DOHH2 (cell line): ENCODE measurements around the gene PBX4.

Experiments
- H3F3A ChIP-seq: fragments of 200-600 bp; sonication (generic), shearing (Covaris generic); 2 replicates; pipeline ENCODE4 v1.6.0; 2016; ENCODE audit warnings: antibody characterized with exemption, mild to moderate bottlenecking; ENCODE audit not compliant: control insufficient read depth, insufficient read depth
- H3K27ac ChIP-seq: fragments of 200-600 bp; sonication (generic); 2 replicates; pipeline ENCODE4 v1.5.1; 2014; ENCODE audit warnings: low read depth, mild to moderate bottlenecking, low read length, moderate library complexity
- H3K27me3 ChIP-seq: fragments of 200-600 bp; sonication (generic); 2 replicates; pipeline ENCODE4 v1.6.1; 2014; ENCODE audit warnings: mild to moderate bottlenecking, low read length, mixed read lengths; ENCODE audit not compliant: control insufficient read depth
- H3K36me3 ChIP-seq: fragments of 200-600 bp; sonication (generic); 2 replicates; pipeline ENCODE4 v1.6.1; 2014; ENCODE audit warnings: mild to moderate bottlenecking, low read length, moderate library complexity, mixed read lengths; ENCODE audit not compliant: control insufficient read depth
- H3K4me1 ChIP-seq: fragments of 200-600 bp; sonication (generic); 2 replicates; pipeline ENCODE4 v1.6.1; 2014; ENCODE audit warnings: mild to moderate bottlenecking, low read length, mixed read lengths; ENCODE audit not compliant: control insufficient read depth
- H3K4me2 ChIP-seq: fragments of 200-600 bp; sonication (generic); 2 replicates; pipeline ENCODE4 v1.6.0; 2014; ENCODE audit warnings: mild to moderate bottlenecking, low read length, moderate library complexity
- H3K4me3 ChIP-seq: fragments of 200-600 bp; sonication (generic); 2 replicates; pipeline ENCODE4 v1.5.1; 2014; ENCODE audit warnings: mild to moderate bottlenecking, low read length, mixed read lengths
- H3K79me2 ChIP-seq: fragments of 200-600 bp; sonication (generic); 2 replicates; pipeline ENCODE4 v1.6.1; 2014; ENCODE audit warnings: mild to moderate bottlenecking, low read length, mixed read lengths; ENCODE audit not compliant: control insufficient read depth
- H3K9me2 ChIP-seq: fragments of 200-600 bp; sonication (generic); replicated peaks from 2 replicates; pipeline ENCODE4 v1.6.1; 2014; ENCODE audit warnings: mild to moderate bottlenecking, low read length, mixed read lengths; ENCODE audit not compliant: control insufficient read depth
- H3K9me3 ChIP-seq: fragments of 200-600 bp; sonication (generic); 2 replicates; pipeline ENCODE4 v1.6.1; 2014; ENCODE audit warnings: antibody characterized with exemption, low read length, mixed read lengths; ENCODE audit not compliant: control insufficient read depth, insufficient read depth
- H4K20me1 ChIP-seq: fragments of 200-600 bp; sonication (generic); 2 replicates; pipeline ENCODE4 v1.6.0; 2014; ENCODE audit warnings: low read depth, mild to moderate bottlenecking, antibody characterized with exemption, low read length, moderate library complexity; ENCODE audit not compliant: control insufficient read depth, insufficient read depth
- EZH2phosphoT487 ChIP-seq: fragments of 200-600 bp; sonication (generic); IDR thresholded peaks from 2 replicates; pipeline ENCODE4 v1.6.1; 2017; ENCODE audit warnings: borderline replicate concordance, mild to moderate bottlenecking, antibody characterized with exemption, low read length, moderate library complexity, mixed read lengths
- TF ChIP-seq, protein P1 (sequence below): fragments of 200-600 bp; sonication (generic); IDR thresholded peaks from one replicate; pipeline ENCODE4 v1.5.1; 2014; ENCODE audit warnings: antibody characterized with exemption, mild to moderate bottlenecking, low read depth, low read length; ENCODE audit not compliant: poor library complexity, severe bottlenecking

Gene PBX4

DNA sequence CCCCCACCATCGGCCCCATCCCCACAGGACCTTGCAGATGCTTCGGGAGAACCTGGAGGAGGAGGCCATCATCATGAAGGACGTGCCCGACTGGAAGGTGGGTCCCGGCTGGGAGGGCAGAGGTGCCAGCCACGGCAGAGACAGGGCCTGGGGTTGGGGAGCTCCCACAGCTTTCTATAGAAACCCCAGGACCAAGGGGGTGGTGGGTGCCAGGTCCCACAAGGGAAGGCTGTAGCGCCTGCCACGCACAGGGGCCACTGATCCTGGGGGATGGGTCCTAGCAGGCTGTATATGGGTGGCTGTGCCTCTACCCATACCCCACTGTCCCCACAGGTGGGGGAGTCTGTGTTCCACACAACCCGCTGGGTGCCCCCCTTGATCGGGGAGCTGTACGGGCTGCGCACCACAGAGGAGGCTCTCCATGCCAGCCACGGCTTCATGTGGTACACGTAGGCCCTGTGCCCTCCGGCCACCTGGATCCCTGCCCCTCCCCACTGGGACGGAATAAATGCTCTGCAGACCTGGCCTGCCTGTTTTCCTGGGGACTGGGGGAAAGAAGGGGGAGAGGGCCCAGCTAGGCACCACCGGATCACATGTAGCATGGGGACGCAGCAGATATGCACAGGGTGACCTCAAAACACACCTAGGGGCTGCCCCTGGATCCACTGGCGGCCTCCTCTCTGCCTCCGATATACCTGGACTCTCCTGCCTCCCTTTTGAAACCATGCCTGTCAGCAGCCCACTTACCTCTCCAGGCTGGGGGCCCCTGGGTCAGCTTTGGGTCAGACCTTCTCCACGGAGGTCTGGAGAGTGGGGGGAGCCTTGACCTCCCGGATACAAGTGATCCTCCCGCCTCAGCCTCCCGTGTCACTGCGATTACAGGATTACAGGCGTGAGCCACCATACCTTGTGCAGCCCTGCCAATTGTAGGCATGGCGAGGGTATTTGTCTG lies 90.5 kb downstream of the PBX4 start:
- Histone ChIP-seq H3F3A (peaks cover 12% of the 10 kb centered on the region), H3K36me3 (peaks cover 61% of the 10 kb centered on the region), H3K79me2 (peaks cover 36% of the 10 kb centered on the region), H3K4me1 (peaks cover 55% of the 10 kb centered on the region), H3K4me3 (no peak overlapping the region), H3K9me3 (no peaks in the 10 kb centered on the region), H3K4me2 (no peak overlapping the region), H3K27ac (no peak overlapping the region), H3K27me3 (no peaks in the 10 kb centered on the region), H4K20me1 (no peaks in the 10 kb centered on the region), H3K9me2 (no peaks in the 10 kb centered on the region)
- TF ChIP-seq, protein P1, sequence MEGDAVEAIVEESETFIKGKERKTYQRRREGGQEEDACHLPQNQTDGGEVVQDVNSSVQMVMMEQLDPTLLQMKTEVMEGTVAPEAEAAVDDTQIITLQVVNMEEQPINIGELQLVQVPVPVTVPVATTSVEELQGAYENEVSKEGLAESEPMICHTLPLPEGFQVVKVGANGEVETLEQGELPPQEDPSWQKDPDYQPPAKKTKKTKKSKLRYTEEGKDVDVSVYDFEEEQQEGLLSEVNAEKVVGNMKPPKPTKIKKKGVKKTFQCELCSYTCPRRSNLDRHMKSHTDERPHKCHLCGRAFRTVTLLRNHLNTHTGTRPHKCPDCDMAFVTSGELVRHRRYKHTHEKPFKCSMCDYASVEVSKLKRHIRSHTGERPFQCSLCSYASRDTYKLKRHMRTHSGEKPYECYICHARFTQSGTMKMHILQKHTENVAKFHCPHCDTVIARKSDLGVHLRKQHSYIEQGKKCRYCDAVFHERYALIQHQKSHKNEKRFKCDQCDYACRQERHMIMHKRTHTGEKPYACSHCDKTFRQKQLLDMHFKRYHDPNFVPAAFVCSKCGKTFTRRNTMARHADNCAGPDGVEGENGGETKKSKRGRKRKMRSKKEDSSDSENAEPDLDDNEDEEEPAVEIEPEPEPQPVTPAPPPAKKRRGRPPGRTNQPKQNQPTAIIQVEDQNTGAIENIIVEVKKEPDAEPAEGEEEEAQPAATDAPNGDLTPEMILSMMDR, result no peak
- no peak for TF ChIP-seq EZH2phosphoT487

DNA sequence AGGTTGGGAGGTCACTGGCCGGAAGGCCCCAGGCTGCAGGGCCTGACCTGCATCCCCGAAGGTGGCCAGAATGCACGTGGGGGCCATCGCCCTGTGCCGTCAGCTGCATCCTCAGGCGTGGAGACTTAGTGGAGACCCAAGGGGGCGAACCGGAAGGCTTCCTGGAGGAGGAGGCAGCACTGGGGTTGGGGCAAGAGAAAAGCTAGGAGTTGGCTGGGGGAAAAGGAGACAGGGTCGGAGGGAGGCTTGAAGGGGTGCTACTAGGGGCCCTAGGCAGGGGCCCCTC lies 91.2 kb downstream of the PBX4 start:
- H3K4me3 ChIP-seq, result no peak overlapping the region
- peaks cover 55% of the 10 kb centered on the region for H3K4me1 ChIP-seq
- H3K79me2 ChIP-seq, result peaks cover 42% of the 10 kb centered on the region
- H3K36me3 ChIP-seq, result peaks cover 65% of the 10 kb centered on the region
- no peaks in the 10 kb centered on the region for H3K27me3 ChIP-seq
- no peaks in the 10 kb centered on the region for H3K9me3 ChIP-seq
- H4K20me1 ChIP-seq, result no peaks in the 10 kb centered on the region
- TF ChIP-seq EZH2phosphoT487, result no peak
- TF ChIP-seq, protein P1, result no peak
- H3K27ac ChIP-seq, result peak overlapping the region; percentile 82
- H3K4me2 ChIP-seq, result peak overlapping the region; percentile 99
- H3F3A ChIP-seq, result peaks cover 15% of the 10 kb centered on the region
- no peaks in the 10 kb centered on the region for H3K9me2 ChIP-seq

DNA sequence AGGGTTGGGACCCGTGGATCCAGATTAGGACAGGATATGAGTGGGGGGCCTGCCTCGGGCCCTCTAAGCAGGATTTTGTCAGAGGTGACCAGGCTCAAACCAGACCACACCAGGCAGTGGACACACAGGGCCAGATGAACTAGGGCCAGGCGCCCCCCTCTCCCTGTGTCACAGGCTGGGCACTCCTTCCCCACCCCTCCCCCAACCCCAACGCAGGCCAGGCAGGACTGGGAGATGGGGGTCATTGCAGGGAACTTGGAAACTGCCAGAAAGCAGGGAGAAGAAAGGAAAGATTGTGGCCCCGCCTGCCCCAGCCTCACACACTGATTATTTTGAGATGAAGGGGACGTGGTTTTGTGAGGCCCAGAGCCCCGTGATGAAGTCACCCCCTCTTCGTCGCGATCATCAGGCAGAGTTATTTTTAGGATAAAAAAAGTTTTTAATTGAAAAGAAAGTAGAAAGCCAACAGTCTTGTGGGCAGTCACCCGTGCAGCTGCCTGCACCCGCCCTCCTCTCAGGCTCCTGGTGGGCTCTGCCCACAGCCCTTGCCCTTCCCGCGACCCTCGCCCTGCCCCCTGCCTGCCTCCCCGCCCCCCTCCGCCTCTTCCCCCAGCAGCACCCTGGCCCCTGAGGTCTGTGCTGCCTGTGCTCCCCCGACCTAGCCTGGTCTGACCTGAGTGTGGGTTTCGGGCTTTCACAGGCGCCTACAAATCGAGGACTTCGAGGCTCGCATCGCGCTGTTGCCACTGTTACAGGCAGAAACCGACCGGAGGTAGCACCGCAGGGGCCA lies 91.7 kb downstream of the PBX4 start:
- H3K27me3 ChIP-seq, result no peaks in the 10 kb centered on the region
- peaks cover 52% of the 10 kb centered on the region for H3K4me1 ChIP-seq
- peak overlapping the region; percentile 73 for H3K4me3 ChIP-seq
- H3K9me2 ChIP-seq, result no peaks in the 10 kb centered on the region
- peaks cover 61% of the 10 kb centered on the region for H3K36me3 ChIP-seq
- no peaks in the 10 kb centered on the region for H3K9me3 ChIP-seq
- peaks cover 48% of the 10 kb centered on the region for H3K79me2 ChIP-seq
- no peaks in the 10 kb centered on the region for H4K20me1 ChIP-seq
- peak overlapping the region; percentile 99 for H3K4me2 ChIP-seq
- H3K27ac ChIP-seq, result peak overlapping the region; percentile 82
- no peak for TF ChIP-seq EZH2phosphoT487
- TF ChIP-seq, protein P1, result no peak
- peaks cover 15% of the 10 kb centered on the region for H3F3A ChIP-seq
